SK-N-SH treated with all-trans-retinoic acid at 6 μM for 48 hours (cell line): Measurements from ENCODE around the gene ATG13.

ENCODE experiments used
- ESRRG ChIP-seq: fragments of 250-450 bp; sonication (Bioruptor Pico); IDR thresholded peaks from 2 replicates; pipeline ENCODE4 v1.6.1; 2021; ENCODE audit warnings: mild to moderate bottlenecking
- ISL1 ChIP-seq: fragments of 250-450 bp; sonication (Bioruptor Pico); IDR thresholded peaks from 2 replicates; pipeline ENCODE4 v2.1.2; 2022; ENCODE audit warnings: mild to moderate bottlenecking, moderate library complexity
- ZNF70 ChIP-seq: fragments of 450-650 bp; formaldehyde crosslinking; IDR thresholded peaks from 2 replicates; pipeline ENCODE4 v1.5.0; 2020; ENCODE audit warnings: mild to moderate bottlenecking, moderate library complexity
- TF ChIP-seq, protein P1 (sequence below): fragments of 250-450 bp; sonication (Bioruptor Pico); IDR thresholded peaks from 2 replicates; pipeline ENCODE4 v1.8.0; 2020; ENCODE audit warnings: mild to moderate bottlenecking, moderate library complexity, borderline replicate concordance

DNA sequence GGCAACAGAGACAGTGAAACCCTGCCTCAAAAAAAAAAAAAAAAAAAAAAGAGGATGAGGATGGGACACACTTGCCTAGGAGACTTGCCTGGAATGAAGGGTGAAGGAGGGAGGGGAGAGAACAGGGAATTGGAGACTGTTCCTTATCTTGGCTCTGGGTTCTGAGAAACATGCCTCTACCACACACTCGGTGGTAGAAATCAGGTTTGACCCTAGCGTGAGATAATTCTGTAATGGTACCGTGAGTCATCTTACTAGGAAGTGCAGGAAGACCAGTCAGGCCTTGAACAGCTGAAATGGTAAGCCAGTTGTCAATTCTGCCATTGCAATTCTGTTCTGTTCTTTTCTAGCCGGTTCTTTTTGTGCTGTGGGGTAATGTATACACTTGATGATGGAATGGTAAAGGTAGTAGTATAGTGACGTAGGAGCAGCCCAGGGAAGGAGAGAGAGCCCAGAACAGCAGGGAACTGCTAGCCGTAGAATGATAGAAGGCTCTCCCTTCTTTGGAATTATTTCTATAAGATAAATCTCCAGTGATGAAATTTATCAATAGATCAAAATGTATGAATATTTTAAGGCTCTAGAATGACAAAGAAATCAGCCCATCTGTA is 19.6 kb upstream of the ATG13 start:
- TF ChIP-seq ESRRG (CRISPR knock-in tag) (no peak), ISL1 (CRISPR knock-in tag) (no peak), ZNF70 (no peak)
- TF ChIP-seq, protein P1, sequence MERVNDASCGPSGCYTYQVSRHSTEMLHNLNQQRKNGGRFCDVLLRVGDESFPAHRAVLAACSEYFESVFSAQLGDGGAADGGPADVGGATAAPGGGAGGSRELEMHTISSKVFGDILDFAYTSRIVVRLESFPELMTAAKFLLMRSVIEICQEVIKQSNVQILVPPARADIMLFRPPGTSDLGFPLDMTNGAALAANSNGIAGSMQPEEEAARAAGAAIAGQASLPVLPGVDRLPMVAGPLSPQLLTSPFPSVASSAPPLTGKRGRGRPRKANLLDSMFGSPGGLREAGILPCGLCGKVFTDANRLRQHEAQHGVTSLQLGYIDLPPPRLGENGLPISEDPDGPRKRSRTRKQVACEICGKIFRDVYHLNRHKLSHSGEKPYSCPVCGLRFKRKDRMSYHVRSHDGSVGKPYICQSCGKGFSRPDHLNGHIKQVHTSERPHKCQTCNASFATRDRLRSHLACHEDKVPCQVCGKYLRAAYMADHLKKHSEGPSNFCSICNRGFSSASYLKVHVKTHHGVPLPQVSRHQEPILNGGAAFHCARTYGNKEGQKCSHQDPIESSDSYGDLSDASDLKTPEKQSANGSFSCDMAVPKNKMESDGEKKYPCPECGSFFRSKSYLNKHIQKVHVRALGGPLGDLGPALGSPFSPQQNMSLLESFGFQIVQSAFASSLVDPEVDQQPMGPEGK (CRISPR knock-in tag) = no peak
